HG03025 (cell line): ENCODE measurements around the gene GPR156.
A peak's percentile ranks its signal among the peaks of the same experiment; 100 is the strongest.
"Not testable (repeated sequence)": the region's sequence is repeated elsewhere in the genome, so short reads cannot be mapped to it uniquely, and the experiment has no call there.

Source experiments
- ATAC-seq: cut with Tn5 transposase; IDR thresholded peaks from one replicate; pipeline ENCODE4 v1.9.1; 2021; ENCODE audit warnings: mild to moderate bottlenecking, moderate library complexity; ENCODE audit not compliant: unreplicated experiment, low FRiP score

GPR156 gene

DNA sequence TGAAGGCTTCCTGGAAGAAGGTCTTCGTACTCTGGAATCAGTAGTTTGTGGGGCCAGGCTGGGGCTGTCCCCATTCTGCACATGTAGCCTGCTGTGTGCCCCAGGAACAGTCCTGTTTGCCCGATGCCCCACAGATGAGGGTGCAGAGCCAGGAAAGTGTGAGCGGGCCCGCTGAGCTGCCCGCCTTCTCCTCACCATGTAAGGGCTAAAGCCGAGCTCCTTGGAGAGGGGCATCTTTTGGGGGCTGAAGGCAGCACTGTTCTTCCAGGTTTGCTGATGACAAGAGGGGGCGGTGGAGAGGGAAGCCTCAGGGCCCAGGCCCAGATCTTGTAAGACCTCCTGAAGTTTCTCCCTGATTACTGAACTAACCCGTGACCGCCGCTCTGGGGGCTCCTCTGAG is 117.5 kb downstream of the GPR156 start:
- no peak for ATAC-seq

GRCh38 chr3:120163816-120164215 is 121.2 kb downstream of the GPR156 start:
- no peak for ATAC-seq

GRCh38 chr3:120163026-120163425 is 122.0 kb downstream of the GPR156 start:
- no peak for ATAC-seq

DNA sequence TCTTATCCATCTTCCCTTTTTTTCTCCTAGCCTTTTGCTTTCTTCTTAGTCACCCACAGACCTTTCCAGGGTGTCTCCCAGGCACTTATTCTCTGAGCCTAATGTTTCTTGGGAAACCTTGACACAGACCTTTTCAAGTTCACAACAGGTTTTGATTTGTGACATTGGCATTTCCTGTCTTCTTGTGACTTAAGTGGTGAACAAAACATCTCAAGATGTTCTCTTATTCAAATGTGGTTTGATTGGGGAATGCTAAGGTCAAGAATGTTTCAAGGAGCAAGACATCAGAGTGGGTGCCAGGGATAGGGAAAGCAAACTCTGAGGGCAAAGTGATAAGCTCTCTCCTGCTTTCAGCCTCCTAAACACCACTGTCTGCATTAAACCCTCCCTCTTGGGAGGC is 122.6 kb downstream of the GPR156 start:
- no peak for ATAC-seq

- ATAC-seq = no peak
These were observed 123.1 kb downstream of the GPR156 start for GRCh38 chr3:120161902-120162301.

GRCh38 chr3:120160050-120160449 is 125.0 kb downstream of the GPR156 start:
- no peak for ATAC-seq

DNA sequence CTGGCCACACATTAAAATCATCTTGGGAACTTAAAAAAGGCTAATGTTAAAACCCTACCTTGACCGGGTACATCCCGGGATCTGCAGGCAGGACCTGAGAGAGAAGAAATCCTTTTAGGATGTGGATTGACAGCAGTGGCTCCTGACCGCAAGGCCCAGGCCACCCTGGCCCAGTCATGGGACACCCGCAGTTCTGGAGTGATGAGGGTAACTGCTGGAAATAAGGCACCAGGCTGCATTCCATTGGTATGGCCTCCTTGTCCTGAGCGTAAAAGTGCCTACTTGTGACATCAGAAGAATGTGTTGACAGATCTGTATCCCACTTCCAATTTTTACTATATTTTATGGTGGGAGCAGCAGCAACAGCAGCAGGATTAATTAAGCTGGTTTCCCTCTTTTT is 127.3 kb downstream of the GPR156 start:
- ATAC-seq = no peak

DNA sequence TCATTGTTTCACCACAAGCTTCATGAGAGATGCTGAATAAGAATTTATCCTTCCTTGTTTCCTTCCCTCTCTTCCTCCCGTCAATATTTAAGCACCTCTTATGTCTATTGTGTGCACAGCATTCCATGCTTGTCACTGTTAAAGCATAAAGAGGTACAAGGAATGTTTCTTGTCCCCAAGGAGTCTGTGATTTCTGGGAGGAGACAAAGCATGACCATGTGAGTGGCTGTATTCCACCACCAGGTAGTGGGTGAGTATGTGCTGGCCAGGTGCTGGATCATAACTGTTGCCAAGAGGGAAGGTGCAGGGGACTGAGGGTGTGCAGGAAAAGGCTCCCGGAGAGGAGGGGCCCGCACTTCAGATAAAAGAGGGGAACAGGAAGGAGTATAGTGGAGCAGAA is 127.9 kb downstream of the GPR156 start:
- no peak for ATAC-seq

DNA sequence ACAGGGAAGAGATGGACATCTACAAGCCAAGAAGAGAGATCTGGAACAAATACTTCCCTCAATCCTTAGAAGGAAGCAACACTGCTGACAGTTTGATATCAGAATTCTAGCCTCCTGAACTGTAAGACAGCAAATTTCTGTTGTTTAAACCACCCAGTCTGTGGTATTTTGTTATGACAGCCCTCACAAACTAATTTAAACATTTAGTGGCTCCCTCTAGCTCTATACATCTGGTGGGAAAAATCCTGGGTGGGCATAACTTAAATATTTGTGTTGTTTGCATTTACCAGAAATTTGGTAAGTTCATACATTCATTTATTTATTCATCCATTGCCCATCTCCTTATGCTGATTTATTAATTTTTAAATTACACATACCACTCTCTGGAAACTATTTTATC is 128.3 kb downstream of the GPR156 start:
- no peak for ATAC-seq

- not testable (repeated sequence) for ATAC-seq
These were observed 129.3 kb downstream of the GPR156 start for GRCh38 chr3:120155694-120156093.

GRCh38 chr3:120155108-120155507 is 129.9 kb downstream of the GPR156 start:
- ATAC-seq = no peak

DNA sequence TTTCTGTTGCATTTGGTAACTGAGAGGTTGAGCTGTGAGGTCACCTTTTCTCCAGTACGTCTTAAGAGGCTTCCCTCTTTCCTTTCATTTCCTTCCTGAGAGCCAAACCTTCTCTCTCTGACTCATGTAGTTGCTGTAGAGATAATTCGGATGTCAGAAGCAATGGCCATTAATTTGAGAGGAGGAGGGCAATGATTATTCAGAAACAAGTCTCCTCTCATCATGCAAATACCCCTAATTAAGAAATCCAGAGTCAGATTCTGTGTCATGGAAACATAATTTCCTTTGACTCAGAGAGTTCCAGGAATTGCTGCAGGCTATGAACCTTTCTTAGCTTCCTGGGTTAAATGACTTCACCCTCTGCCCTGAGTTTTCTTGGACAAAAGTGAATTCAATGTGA is 131.7 kb downstream of the GPR156 start:
- ATAC-seq = no peak

GRCh38 chr3:120151791-120152190 is 133.2 kb downstream of the GPR156 start:
- ATAC-seq = no peak

GRCh38 chr3:120148187-120148949 is 136.7 kb downstream of the GPR156 start:
- no peak for ATAC-seq

GRCh38 chr3:120147072-120147871 is 137.8 kb downstream of the GPR156 start:
- ATAC-seq = peak; percentile 49

GRCh38 chr3:120145542-120146285 is 139.3 kb downstream of the GPR156 start:
- ATAC-seq = no peak

DNA sequence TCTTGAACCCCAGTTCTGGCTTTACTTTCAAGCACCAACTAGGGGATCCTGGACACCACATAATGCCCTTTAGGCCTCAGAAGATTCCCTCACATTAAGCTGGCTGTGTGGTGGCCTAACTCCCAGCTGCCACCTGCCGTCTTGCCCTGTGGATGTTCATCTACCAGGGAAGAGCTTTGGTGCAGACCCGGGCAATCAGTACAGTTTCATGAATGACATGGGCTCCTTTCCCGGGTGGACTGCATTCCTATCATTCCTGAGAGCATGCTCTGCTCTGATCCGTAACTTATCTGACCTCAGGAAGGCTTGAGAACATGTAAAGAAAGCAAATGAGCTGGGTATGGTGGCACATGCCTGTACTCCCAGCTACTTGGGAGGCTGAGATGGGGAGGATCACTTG is 140.8 kb downstream of the GPR156 start:
- no peak for ATAC-seq

GRCh38 chr3:120143676-120144075 is 141.3 kb downstream of the GPR156 start:
- no peak for ATAC-seq

- ATAC-seq = no peak
These were observed 142.8 kb downstream of the GPR156 start for GRCh38 chr3:120142236-120142635.

DNA sequence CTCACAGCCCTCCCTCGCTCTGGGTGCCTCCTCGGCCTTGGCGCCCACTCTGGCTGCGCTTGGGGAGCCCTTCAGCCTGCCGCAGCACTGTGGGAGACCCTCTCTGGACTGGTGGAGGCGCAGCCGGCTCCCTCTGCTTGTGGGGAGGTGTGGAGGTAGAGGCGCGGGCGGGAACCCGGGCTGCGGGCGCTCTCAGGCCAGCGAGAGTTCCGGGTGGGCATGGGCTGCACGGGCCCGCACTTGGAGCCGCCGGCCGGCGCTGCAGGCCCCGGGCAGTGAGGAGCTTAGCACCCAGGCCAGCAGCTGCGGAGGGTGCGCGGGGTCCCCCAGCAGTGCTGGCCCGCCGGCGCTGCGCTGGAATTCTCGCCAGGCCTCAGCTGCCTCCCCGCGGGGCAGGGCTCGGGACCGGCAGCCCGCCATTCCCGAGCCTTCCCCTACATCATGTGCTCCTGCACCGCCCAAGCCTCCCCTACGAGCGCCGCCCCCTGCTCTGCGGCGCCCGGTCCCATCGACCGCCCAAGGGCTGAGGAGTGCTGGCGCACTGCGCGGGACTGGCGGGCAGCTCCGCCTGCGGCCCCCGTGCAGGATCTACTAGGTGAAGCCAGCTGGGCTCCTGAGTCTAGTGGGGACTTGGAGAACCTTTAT is 144.8 kb downstream of the GPR156 start:
- no peak for ATAC-seq

GRCh38 chr3:120139140-120139539 is 145.9 kb downstream of the GPR156 start:
- no peak for ATAC-seq
